Stomach (tissue), 4 donors: ENCODE data around the gene NFATC1.

Experiments
- CTCF ChIP-seq, 7 experiments: fragments of 450-650 bp in 4 of 7; fragments of 200-600 bp in 3 of 7; sonication (generic) in 3 of 7; IDR thresholded peaks; one replicate each; pipeline ENCODE4 v1.5.1; 2016 to 2019; ENCODE audit warnings: antibody characterized with exemption in 7 of 7, control low read depth in 2 of 7, mild to moderate bottlenecking in 1 of 7
- EP300 ChIP-seq: sonication (generic); formaldehyde crosslinking; IDR thresholded peaks from one replicate; pipeline ENCODE4 v1.6.1; 2017; ENCODE audit warnings: antibody characterized with exemption
- POLR2A ChIP-seq, 4 donors: fragments of 450-650 bp; IDR thresholded peaks; one replicate each; pipeline ENCODE4 v1.6.1; 2016; ENCODE audit warnings: antibody characterized with exemption in 4 of 4, control low read depth in 2 of 4, mild to moderate bottlenecking in 1 of 4, moderate library complexity in 1 of 4
- POLR2AphosphoS5 ChIP-seq, 3 donors: sonication (generic); formaldehyde crosslinking; IDR thresholded peaks; one replicate each; pipeline ENCODE4 v1.6.1; 2016; ENCODE audit warnings: antibody characterized with exemption in 3 of 3

GRCh38 chr18:79405781-79406575 lies 10.2 kb downstream of the NFATC1 start:
- TF ChIP-seq CTCF (IDR thresholded peaks at IDR 0.05) (no peak), POLR2AphosphoS5 (IDR thresholded peaks at IDR 0.05) (peak in 2 of 3 donors; percentile 4 to 12), POLR2A (IDR thresholded peaks at IDR 0.05) (no peak), EP300 (no peak)
